Inflammatory macrophage treated with lipopolysaccharide for 4 hours (primary cell): ENCODE data around the gene KANTR.

Source experiments
- DNase-seq: peaks from one replicate; pipeline ENCODE4 v3.0.0-alpha.2; 2020

KANTR gene, protein sequence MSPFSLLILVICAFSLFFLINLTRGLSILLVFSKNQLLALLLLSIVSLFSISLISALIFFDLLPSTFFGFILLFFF

GRCh38 chrX:53093748-53094581 is at the start of gene KANTR:
KANTR (plus strand) TSS chrX:53094142; CDS start chrX:53124273, 30,131 bp downstream.
- DNase-seq = peak; percentile 93

GRCh38 chrX:53044995-53045394 is 48.9 kb upstream of the KANTR start:
- no peak for DNase-seq

GRCh38 chrX:53047228-53047627 is 46.7 kb upstream of the KANTR start:
- no peak for DNase-seq

DNA sequence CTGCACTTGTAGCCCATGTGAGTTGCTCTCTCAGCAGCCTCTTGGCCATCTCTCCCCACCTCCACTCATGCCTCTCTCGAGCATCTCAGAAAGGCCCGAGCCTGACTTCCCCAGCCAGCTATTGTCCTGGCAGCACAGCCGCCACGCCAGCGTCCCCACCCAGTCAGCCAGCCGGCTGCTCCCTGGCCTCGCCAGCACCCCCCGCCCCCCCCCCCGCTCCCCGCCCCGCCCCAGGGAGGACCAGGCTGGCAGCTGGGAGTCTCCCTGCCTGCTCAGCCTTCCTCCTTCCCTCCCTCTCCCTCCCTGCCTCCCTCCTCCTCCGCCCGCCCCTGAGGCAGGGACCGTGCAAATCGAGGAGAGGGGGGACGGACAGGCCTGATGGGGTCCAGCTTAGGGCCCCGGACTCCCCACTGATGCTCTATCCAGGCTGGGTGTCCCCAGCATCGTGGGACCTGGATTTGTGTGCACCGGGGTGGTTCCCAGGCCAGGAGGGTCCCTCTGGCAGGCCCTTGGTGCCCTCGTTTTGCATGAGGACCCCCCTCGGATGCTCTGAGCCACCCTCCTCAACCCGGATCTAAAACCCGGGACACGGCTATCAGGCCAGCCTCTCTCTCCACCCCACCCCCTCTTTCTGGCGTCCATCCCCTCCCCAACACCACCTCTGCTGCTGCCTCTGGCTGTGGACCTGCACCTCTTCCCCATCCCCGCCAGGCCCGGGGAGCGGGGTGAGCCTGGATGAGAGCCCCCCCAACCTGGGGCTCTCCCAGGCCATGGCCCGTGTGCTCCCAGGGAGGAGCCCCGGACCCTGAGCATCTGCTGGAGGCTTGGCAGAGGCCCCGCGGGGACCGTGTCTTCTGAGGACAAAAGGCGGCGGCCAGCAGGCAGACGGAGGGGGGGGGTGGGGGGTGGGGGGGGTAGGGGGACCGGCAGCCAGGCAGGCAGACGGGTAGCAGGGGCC is 45.5 kb upstream of the KANTR start, which contains the start of gene GPR173:
Gene GPR173, plus strand, starts transcription at position 621 of the 958 bp plus-strand sequence. CDS start 27,833 bp downstream, outside the sequence.
- DNase-seq = no peak

- DNase-seq = no peak
Observed at GRCh38 chrX:53049127-53049517, 44.8 kb upstream of the KANTR start.

- DNase-seq = no peak
Observed at GRCh38 chrX:53050841-53051240, 43.1 kb upstream of the KANTR start.

DNA sequence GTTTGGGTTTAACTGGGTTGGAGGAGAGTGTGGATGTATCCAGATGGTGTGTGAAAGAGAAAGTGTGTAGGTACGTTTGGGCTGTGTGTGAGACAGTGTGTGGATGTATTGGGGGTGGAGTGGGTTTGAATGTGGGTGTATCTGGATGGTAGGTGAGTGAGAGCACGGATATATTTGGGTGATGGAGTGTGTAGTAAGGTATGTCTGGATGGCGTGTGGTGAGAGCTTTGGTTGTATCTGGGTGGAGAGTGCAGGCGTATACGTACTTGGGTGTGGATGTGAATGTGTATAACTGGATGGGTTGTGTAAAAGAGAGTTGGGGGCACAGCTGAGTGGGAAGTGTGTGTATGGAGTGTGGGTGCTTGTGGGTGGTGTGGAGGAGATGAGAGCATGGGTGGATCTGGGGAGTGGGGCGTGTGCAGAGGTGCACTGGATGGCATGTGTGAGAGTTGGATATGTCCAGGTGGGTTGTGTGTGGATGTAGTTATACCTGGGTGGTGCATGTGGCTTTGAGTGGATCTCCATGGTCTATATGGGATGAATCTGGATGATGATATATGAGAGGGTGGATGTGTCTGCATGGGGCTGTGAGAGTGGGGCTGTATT is 38.6 kb upstream of the KANTR start:
- DNase-seq = no peak

DNA sequence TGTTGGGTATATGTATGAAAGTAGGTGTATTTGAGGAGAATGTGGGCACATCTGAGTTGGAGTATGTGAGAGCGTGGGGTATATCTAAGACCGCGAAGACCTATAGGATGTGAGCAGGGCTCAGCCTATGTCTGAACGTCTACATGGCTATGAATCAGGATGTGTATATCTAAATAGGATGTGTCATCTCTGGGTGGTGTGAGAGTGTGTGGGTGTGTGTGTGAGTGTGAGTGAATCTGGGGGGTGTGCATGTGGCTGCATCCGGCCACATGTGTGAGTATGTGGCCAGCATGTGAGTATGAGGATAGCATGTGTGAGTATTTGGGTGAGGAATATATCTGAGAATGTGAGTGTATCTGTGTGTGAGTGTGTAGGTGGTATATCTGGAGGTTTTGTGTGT is 37.6 kb upstream of the KANTR start:
- no peak for DNase-seq

DNA sequence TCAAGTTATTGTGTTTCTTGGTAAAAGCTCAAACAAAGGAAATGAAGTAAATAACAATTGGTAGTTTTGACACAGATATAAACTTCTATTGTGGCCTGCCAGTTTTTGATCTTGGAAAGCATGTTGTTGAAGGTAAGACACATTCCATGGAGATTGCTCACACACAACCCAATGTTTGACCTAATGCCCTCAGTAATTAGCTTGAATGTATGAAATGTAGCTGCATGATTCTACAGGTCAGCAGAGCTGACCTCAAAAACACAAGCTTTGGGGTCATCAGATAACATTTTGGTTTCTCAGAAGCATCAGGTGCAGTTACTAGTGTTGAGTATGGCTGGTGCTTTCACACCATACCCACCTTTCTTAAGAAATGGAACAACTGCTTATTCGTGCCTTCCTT is 28.8 kb upstream of the KANTR start:
- DNase-seq = no peak

DNA sequence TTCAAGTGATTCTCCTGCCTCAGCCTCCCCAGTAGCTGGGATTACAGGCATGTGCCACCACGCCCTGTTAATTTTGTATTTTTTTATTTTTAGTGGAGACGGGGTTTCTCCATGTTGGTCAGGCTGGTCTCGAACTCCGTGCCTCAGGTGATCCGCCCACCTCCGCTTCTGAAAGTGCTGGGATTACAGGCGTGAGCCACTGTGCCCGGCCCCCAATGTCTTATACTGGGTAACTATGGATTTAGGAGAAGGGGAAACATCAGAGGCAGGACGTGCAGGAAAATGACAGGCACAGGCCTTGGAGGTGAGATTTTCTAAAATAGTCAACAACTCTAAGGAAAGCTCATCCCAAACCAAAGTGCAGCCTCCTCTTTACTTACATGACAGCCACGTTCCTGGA is 22.9 kb upstream of the KANTR start:
- DNase-seq = no peak

- DNase-seq = peak; percentile 44
Observed at GRCh38 chrX:53071604-53072417, 22.1 kb upstream of the KANTR start.

DNA sequence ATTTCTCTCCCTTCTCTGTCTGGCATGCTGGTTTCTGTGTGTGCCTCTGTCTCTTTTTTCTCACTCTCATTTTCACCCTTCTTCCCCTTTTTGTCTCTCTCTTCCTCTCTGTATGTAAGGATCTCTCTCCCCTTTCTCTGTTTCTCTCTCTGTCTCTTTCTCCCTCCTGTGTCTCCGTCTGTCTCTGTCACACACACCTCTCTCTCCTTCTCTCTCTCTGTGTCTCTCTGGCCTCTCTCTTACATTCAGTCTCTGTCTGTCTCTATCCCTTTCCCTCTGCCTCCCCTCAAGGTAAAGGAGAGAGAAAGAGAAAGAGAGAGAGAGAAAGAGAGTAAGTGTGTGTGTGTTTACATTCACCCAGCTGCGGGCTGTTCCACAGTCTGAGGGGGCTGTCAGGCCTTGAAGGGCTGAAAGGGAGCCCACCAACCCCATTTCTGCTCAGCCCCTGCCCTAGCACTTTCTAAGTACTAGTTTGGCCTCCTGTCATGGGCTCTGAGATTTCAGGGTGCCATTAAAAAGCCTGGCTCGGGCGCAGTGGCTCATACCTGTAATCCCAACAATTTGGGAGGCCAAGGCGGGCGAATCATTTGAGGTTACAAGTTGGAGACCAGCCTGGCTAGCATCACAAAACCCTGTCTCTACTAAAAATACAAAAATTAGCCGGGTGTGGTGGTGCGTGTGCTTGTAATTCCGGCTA is 21.4 kb upstream of the KANTR start:
- DNase-seq = no peak

- DNase-seq = no peak
Observed at GRCh38 chrX:53073115-53073586, 20.8 kb upstream of the KANTR start.

- no peak for DNase-seq
Observed at GRCh38 chrX:53075011-53075410, 18.9 kb upstream of the KANTR start.

GRCh38 chrX:53076671-53077070 is 17.3 kb upstream of the KANTR start:
- no peak for DNase-seq

DNA sequence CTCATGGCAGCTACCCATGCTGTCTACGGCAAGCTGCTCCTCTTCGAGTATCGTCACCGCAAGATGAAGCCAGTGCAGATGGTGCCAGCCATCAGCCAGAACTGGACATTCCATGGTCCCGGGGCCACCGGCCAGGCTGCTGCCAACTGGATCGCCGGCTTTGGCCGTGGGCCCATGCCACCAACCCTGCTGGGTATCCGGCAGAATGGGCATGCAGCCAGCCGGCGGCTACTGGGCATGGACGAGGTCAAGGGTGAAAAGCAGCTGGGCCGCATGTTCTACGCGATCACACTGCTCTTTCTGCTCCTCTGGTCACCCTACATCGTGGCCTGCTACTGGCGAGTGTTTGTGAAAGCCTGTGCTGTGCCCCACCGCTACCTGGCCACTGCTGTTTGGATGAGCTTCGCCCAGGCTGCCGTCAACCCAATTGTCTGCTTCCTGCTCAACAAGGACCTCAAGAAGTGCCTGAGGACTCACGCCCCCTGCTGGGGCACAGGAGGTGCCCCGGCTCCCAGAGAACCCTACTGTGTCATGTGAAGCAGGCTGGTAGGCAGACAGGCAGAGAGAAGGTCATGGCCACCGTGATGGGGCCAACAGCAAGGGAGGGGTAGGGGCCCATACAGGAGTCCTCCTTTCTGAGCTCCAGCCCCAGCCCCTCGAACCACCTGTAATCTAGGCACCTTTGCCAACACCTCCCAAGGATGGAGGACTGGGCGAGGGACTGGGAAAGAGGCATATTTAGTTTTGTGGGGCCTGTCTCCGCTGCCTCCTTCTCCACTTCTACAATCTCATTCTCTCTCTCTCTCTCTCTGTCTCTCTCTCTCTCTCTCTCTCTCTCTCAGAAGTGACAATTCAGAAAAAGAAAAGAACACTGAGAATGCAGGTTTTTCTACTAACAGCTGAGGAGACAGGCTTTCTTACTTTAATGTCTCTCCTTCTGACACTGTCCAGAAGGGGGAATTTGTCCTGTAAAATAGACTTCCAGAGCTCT is 16.4 kb upstream of the KANTR start:
- DNase-seq = no peak

DNA sequence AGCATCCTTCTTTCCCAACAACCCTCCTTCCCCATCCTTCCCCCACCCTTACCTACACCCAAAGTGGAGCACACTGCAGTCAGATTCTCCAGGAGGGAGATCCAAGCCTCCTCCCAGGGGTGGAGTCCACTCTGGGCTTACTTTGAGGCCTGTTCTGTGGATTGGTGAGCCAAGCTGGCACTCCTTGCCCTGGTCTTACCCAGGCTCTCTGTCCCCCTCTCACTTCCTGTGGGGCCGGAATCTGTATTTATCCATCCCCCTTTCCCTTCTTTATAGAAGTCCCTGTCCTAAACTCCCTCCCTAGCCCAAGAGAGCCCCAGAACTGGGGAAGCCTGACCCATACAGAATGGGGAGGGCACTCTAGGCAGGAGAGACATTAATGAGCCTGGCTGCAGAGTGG is 15.0 kb upstream of the KANTR start:
- no peak for DNase-seq

GRCh38 chrX:53080628-53081580 is 13.0 kb upstream of the KANTR start:
- no peak for DNase-seq
